Mesothelial cell of epicardium (in vitro differentiated cells): ENCODE measurements around the gene JPT1. TPM values are rescaled to one million over a fixed set of nuclear protein-coding genes. Genes with fewer than 3 reads are reported as not detected.

Experiments
- DNase-seq, 2 experiments: peaks; one replicate each; pipeline ENCODE4 v3.0.0; 2021; ENCODE audit warnings: low spot score in 2 of 2; ENCODE audit not compliant: unreplicated experiment in 2 of 2
- H3K27ac Mint-ChIP-seq: 2 replicates; pipeline ENCODE4 v1.8.0; 2021; ENCODE audit warnings: mixed read lengths
- H3K27me3 Mint-ChIP-seq: 2 replicates; pipeline ENCODE4 v1.8.0; 2021; ENCODE audit warnings: low read depth, mixed read lengths
- H3K36me3 Mint-ChIP-seq: 2 replicates; pipeline ENCODE4 v1.8.0; 2021; ENCODE audit warnings: mixed read lengths
- H3K4me1 Mint-ChIP-seq: 2 replicates; pipeline ENCODE4 v1.8.0; 2021; ENCODE audit warnings: mixed read lengths
- H3K4me3 Mint-ChIP-seq: 2 replicates; pipeline ENCODE4 v1.8.0; 2021; ENCODE audit warnings: mild to moderate bottlenecking, moderate library complexity, mixed read lengths
- H3K9me3 Mint-ChIP-seq: 2 replicates; pipeline ENCODE4 v1.8.0; 2021; ENCODE audit warnings: mixed read lengths
- total RNA-seq: library from RNA; stranded (reverse); gene quantifications from 3 replicates; pipeline ENCODE4 v1.2.1, GENCODE V29; 2021
- TF ChIP-seq, protein P1 (sequence below): fragments of 200-600 bp; sonication (generic); IDR thresholded peaks from one replicate; pipeline ENCODE4 v1.5.0; 2021; ENCODE audit warnings: antibody characterized with exemption; ENCODE audit not compliant: unreplicated experiment

JPT1 gene
- total RNA-seq, 1 donor from 2014 or later: 132 TPM

DNA sequence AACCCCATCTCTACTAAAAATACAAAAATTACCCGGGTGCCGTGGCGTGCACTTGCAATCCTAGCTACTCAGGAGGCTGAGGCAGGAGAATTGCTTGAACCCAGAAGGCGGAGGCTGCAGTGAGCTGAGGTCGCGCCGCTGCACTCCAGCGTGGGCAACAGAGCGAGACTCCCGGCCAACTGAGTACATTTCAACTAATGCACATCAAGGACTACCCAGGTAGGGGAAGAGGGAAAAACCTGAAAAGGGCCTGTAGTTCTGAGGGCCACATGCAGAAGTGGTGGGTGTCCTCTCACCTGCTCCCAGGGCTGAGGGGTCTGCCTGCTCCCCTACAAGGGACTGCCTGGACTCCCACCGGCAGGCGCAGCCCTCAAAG is 67.1 kb downstream of the JPT1 start:
- Mint-ChIP-seq H3K36me3 (no peaks in the 10 kb centered on the region), H3K27me3 (no peaks in the 10 kb centered on the region), H3K4me3 (peak overlapping the region; percentile 71), H3K27ac (peak overlapping the region; percentile 96), H3K9me3 (no peaks in the 10 kb centered on the region), H3K4me1 (peaks cover 61% of the 10 kb centered on the region)
- DNase-seq: no peak
- TF ChIP-seq, protein P1, sequence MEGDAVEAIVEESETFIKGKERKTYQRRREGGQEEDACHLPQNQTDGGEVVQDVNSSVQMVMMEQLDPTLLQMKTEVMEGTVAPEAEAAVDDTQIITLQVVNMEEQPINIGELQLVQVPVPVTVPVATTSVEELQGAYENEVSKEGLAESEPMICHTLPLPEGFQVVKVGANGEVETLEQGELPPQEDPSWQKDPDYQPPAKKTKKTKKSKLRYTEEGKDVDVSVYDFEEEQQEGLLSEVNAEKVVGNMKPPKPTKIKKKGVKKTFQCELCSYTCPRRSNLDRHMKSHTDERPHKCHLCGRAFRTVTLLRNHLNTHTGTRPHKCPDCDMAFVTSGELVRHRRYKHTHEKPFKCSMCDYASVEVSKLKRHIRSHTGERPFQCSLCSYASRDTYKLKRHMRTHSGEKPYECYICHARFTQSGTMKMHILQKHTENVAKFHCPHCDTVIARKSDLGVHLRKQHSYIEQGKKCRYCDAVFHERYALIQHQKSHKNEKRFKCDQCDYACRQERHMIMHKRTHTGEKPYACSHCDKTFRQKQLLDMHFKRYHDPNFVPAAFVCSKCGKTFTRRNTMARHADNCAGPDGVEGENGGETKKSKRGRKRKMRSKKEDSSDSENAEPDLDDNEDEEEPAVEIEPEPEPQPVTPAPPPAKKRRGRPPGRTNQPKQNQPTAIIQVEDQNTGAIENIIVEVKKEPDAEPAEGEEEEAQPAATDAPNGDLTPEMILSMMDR: no peak

DNA sequence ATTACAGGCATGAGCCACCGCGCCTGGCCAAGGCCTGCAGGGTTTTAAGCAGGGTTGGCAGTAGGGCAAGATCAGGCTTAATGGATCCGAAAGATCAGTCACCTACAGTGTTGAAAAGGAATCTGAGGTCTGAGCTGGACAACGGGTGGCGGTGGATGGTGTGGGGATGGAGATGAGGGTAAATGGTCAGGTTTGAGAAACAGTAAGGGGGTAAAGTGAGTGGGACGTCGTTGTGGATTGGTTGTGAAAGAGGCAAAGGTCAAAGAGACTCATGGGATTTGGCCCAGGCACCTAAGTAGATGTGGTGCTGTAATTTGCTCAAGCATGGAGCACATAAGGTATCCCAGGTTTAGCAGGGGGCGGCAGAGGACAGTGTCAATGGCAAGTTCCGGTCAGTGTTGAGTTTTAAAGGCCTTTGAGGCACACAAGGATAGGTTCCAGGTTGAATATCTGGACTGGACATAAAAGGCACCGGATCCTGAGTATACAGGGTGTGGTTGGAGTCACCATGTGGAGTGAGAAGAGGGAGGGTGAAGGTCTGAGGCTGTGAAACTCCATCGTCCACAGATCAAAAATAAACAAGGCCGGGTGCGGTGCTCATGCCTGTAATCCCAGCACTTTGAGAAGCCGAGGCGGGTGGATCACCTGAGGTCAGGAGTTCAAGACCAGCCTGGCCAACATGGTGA is 67.7 kb downstream of the JPT1 start:
- H3K36me3 Mint-ChIP-seq: no peaks in the 10 kb centered on the region
- no peaks in the 10 kb centered on the region for H3K9me3 Mint-ChIP-seq
- no peak for DNase-seq
- H3K4me1 Mint-ChIP-seq: peaks cover 55% of the 10 kb centered on the region
- no peaks in the 10 kb centered on the region for H3K27me3 Mint-ChIP-seq
- H3K27ac Mint-ChIP-seq: peak overlapping the region; percentile 96
- peak overlapping the region; percentile 71 for H3K4me3 Mint-ChIP-seq
- TF ChIP-seq, protein P1: no peak

Other genes starting within 250 kb of the JPT1 start
- 3.1 to 3.9 TPM (median 3.9 TPM) in 3 replicates for gene USH1G, start 231.3 kb downstream of the JPT1 start, total RNA-seq
- not detected in 3 replicates for gene OTOP2, start 230.2 kb downstream of the JPT1 start, total RNA-seq
- not detected in 3 replicates for gene OTOP3, start 218.6 kb downstream of the JPT1 start, total RNA-seq
- 50.7 to 56.3 TPM (median 54.2 TPM) in 3 replicates for gene HID1, start 181.8 kb downstream of the JPT1 start, total RNA-seq
- gene CDR2L, start 166.9 kb downstream of the JPT1 start, total RNA-seq: 22.6 to 23.1 TPM (median 22.8 TPM) in 3 replicates
- gene MRPL58, start 141.8 kb downstream of the JPT1 start, total RNA-seq: 18.3 to 22.6 TPM (median 20.7 TPM) in 3 replicates
- gene ATP5PD, start 107.5 kb downstream of the JPT1 start, total RNA-seq: 153 to 161 TPM (median 153 TPM) in 3 replicates
- 24.1 to 26.4 TPM (median 26.1 TPM) in 3 replicates for gene KCTD2, start 107.3 kb downstream of the JPT1 start, total RNA-seq
- 46.4 to 49.5 TPM (median 46.9 TPM) in 3 replicates for gene SLC16A5, start 66.6 kb downstream of the JPT1 start, total RNA-seq
- gene ARMC7, start 44.5 kb downstream of the JPT1 start, total RNA-seq: 11.3 to 12.0 TPM (median 11.4 TPM) in 3 replicates
- gene NT5C, start 22.8 kb downstream of the JPT1 start, total RNA-seq: 44.3 to 51.0 TPM (median 46.8 TPM) in 3 replicates
- 542 to 571 TPM (median 565 TPM) in 3 replicates for gene SUMO2, start 28.4 kb upstream of the JPT1 start, total RNA-seq
- 69.6 to 79.7 TPM (median 71.9 TPM) in 3 replicates for gene NUP85, start 51.2 kb upstream of the JPT1 start, total RNA-seq
- 54.6 to 61.2 TPM (median 58.3 TPM) in 3 replicates for gene GGA3, start 107.1 kb upstream of the JPT1 start, total RNA-seq
- gene MRPS7, start 107.4 kb upstream of the JPT1 start, total RNA-seq: 44.2 to 49.2 TPM (median 45.3 TPM) in 3 replicates
- 10.6 to 11.5 TPM (median 11.2 TPM) in 3 replicates for gene MIF4GD, start 116.7 kb upstream of the JPT1 start, total RNA-seq
- gene SLC25A19, start 134.9 kb upstream of the JPT1 start, total RNA-seq: 9.8 to 10.4 TPM (median 10.3 TPM) in 3 replicates